ENCODE results near the gene CCDC117.
"Not testable (repeated sequence)": the region's sequence is repeated elsewhere in the genome, so short reads cannot be mapped to it uniquely, and the experiment has no call there.

CCDC117 gene

GRCh38 chr22:28772633-28773460, at the start of gene CCDC117:
Gene CCDC117 (plus strand): TSS chr22:28772695. CDS start chr22:28772850, 155 bp downstream.
- DNase-seq (ENCODE audit: low read depth in 2 of 2): peak; percentile 78 to 82

GRCh38 chr22:28728002-28728401, 44.5 kb upstream of the CCDC117 start:
- DNase-seq (ENCODE audit: low read depth in 2 of 2): no peak

GRCh38 chr22:28728621-28729313, 43.7 kb upstream of the CCDC117 start:
- DNase-seq (ENCODE audit: low read depth in 2 of 2): no peak

GRCh38 chr22:28730179-28730578, 42.3 kb upstream of the CCDC117 start:
- no peak for DNase-seq (ENCODE audit: low read depth in 2 of 2)

GRCh38 chr22:28734393-28734792, 38.1 kb upstream of the CCDC117 start:
- no peak for DNase-seq (ENCODE audit: low read depth in 2 of 2)

- DNase-seq (ENCODE audit: low read depth in 2 of 2): no peak
Observed at GRCh38 chr22:28736301-28737155, 36.0 kb upstream of the CCDC117 start.

GRCh38 chr22:28737701-28738100, 34.8 kb upstream of the CCDC117 start:
- no peak for DNase-seq (ENCODE audit: low read depth in 2 of 2)

GRCh38 chr22:28738876-28739275, 33.6 kb upstream of the CCDC117 start:
- not testable (repeated sequence) for DNase-seq (ENCODE audit: low read depth in 2 of 2)

GRCh38 chr22:28741200-28741784, 31.2 kb upstream of the CCDC117 start:
- DNase-seq (ENCODE audit: low read depth in 2 of 2): no peak

- peak; percentile 87 to 90 for DNase-seq (ENCODE audit: low read depth in 2 of 2)
Observed at GRCh38 chr22:28741785-28742561, 30.5 kb upstream of the CCDC117 start, which contains the start of the genes CHEK2 and HSCB. Gene CHEK2 (minus strand): TSS chr22:28741820. CDS start chr22:28734721, 7,099 bp downstream. Gene HSCB (plus strand): TSS chr22:28742039. CDS start chr22:28742096, 57 bp downstream.

- no peak for DNase-seq (ENCODE audit: low read depth in 2 of 2)
Observed at GRCh38 chr22:28742562-28742962, 29.9 kb upstream of the CCDC117 start.

- no peak for DNase-seq (ENCODE audit: low read depth in 2 of 2)
Observed at GRCh38 chr22:28743852-28744251, 28.6 kb upstream of the CCDC117 start.

GRCh38 chr22:28750471-28750881, 22.0 kb upstream of the CCDC117 start:
- DNase-seq (ENCODE audit: low read depth in 2 of 2): no peak

GRCh38 chr22:28754512-28754911, 18.0 kb upstream of the CCDC117 start:
- not testable (repeated sequence) for DNase-seq (ENCODE audit: low read depth in 2 of 2)

- no peak for DNase-seq (ENCODE audit: low read depth in 2 of 2)
Observed at GRCh38 chr22:28759861-28760560, 12.5 kb upstream of the CCDC117 start.

GRCh38 chr22:28761449-28761755, 11.1 kb upstream of the CCDC117 start:
- DNase-seq (ENCODE audit: low read depth in 2 of 2): no peak

GRCh38 chr22:28762000-28762399, 10.5 kb upstream of the CCDC117 start:
- DNase-seq (ENCODE audit: low read depth in 2 of 2): not testable (repeated sequence)

- DNase-seq (ENCODE audit: low read depth in 2 of 2): no peak
Observed at GRCh38 chr22:28766628-28767027, 5.9 kb upstream of the CCDC117 start.

GRCh38 chr22:28768701-28769393, 3.6 kb upstream of the CCDC117 start:
- DNase-seq (ENCODE audit: low read depth in 2 of 2): no peak
